D721Med (cell line): ENCODE data around the gene HFM1.

Experiments
- DNase-seq: peaks from one replicate; pipeline ENCODE4 v3.0.0; 2011; ENCODE audit warnings: low spot score; ENCODE audit not compliant: insufficient read length
- FAIRE-seq: peaks from 2 replicates; lab custom pipeline; 2011; peaks lifted over from hg19 to GRCh38; lab: Jason Lieb, UNC
- CTCF ChIP-seq: IDR thresholded peaks from 2 replicates; pipeline ENCODE4 v1.5.1; 2012; ENCODE audit warnings: mild to moderate bottlenecking, control low read depth; ENCODE audit not compliant: insufficient read depth; ENCODE audit errors: missing control alignments

Gene HFM1

GRCh38 chr1:91346824-91347223 is 57.8 kb downstream of the HFM1 start:
- no peak for DNase-seq
- no peak for TF ChIP-seq CTCF
- no peak for FAIRE-seq

GRCh38 chr1:91345395-91346005 is 59.1 kb downstream of the HFM1 start:
- DNase-seq (no peak), FAIRE-seq (no peak)
- TF ChIP-seq CTCF: no peak

GRCh38 chr1:91338501-91338900 is 66.1 kb downstream of the HFM1 start:
- FAIRE-seq (no peak), DNase-seq (no peak)
- TF ChIP-seq CTCF: no peak

DNA sequence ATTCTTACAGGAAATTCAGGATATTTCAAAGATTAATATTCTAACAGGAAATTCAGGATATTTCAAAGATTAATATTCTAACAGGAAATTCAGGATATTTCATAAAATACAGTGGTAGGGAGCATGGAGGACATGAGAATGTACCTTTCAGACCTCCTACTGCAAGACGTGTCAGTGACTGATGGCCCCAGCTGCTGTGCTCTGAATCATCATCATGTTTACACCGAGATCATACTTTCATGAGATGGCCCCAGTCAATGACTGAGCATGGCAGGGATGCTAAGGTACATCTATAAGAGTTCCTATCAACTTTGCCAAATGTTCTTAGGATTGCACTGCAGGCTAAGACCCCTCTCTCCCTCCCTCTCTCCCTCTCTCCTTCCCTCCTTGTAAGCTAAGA is 69.0 kb downstream of the HFM1 start:
- FAIRE-seq: no peak
- TF ChIP-seq CTCF: no peak
- no peak for DNase-seq

DNA sequence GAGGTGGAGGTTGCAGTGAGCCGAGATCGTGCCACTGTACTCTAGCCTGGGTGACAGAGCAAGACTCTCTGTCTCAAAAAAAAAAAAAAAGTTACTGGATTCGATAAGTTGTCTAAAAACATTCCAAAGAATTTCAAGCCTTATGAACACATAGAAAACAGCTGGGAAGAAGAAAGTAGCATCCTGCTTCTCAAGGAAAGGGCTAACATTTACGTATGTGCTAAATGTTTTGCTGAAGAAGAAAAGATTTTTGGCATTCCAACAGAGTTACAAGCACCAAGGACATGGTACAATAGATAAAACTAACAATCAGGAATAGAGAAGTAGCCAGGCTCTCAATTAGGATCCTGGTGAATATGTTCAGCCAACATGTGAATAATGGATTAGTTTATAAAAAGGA is 69.8 kb downstream of the HFM1 start:
- FAIRE-seq (no peak), DNase-seq (no peak)
- TF ChIP-seq CTCF: no peak

DNA sequence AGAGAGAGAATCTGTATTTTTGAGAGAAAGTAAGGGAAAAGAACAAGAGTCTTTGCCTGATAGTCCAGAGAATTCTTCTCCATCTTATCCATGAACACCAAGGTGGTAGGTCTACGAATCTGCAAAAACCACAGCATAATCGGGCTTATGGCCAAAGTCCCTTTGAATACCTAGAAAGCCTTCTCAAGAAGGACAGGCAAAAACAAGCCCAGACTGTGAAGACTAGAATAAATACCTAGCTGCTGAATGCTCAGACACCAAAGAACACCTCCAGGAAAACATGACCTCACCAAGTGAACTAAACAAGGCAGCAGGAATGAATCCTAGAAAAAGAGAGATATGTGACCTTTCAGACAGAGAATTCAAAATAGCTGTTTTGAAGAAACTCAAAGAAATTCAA is 79.2 kb downstream of the HFM1 start:
- DNase-seq: no peak
- TF ChIP-seq CTCF: no peak
- FAIRE-seq: no peak

GRCh38 chr1:91314643-91315042 is 90.0 kb downstream of the HFM1 start:
- no peak for DNase-seq
- TF ChIP-seq CTCF: no peak
- no peak for FAIRE-seq
